Stimulated activated CD8-positive, alpha-beta memory T cell treated with anti-CD3 and anti-CD28 coated beads, Interleukin-4, amount 100 ng/mL, for 1 hour (primary cell): ENCODE measurements around the gene EWSR1.
"Not testable (repeated sequence)": the region's sequence is repeated elsewhere in the genome, so short reads cannot be mapped to it uniquely, and the experiment has no call there.

ENCODE experiments used
- DNase-seq, 2 donors: peaks; one replicate each; pipeline ENCODE4 v3.0.0-alpha.2; 2020; ENCODE audit warnings: low read depth in 2 of 2, low spot score in 1 of 2

The EWSR1 gene

DNA sequence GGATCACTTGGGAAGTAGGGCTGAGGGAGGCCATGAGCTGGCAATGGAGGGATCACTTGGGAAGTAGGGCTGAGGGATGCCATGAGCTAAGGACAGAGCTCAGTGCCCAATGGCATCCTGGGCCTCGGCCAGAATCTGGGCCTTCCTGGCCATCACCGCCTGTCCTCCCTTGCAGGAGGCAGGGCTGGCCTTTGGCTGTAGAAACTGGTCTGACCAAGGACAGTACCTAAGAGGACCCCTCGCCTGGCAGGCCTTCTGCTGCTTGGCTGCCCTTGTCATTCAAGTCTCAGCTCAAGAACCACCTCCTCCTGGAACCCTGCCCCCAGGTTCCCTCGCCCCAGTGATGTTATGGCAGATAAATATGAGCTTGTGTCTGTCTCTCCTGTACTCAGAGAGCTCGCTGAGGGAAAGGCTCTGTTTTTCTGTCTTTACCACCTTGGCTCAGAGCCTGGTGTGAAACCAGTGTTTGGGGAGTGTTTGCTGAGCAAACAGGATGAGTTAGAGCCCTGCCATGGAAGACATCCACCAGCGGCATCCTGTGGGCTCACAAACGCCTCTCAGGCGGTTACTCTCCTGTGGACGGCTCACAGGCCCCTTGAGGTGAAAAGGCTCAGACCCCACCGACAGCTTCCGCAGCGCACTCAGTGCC, 66.8 kb downstream of the EWSR1 start:
- no peak for DNase-seq

DNA sequence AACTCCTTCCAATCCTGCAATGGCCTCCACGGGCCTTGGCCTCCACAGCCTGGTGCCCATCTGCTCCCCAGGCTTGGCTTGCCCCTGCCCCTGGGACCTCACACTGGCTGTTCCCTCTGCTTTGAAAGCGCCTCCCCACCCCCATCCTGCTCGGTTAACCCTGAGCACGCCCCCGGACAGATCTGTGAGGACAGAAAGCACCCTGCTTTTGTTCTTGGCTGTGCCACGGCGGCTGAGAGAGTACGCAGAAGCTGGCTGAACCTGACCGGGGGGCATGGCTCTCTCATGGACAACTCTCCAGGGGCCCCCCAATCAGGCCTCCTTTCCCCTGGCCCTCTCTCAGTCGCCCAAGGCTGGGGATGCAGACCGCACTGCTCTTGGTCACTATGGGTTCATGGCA, 67.6 kb downstream of the EWSR1 start:
- no peak for DNase-seq

GRCh38 chr22:29336751-29337490, 68.9 kb downstream of the EWSR1 start:
- no peak for DNase-seq

DNA sequence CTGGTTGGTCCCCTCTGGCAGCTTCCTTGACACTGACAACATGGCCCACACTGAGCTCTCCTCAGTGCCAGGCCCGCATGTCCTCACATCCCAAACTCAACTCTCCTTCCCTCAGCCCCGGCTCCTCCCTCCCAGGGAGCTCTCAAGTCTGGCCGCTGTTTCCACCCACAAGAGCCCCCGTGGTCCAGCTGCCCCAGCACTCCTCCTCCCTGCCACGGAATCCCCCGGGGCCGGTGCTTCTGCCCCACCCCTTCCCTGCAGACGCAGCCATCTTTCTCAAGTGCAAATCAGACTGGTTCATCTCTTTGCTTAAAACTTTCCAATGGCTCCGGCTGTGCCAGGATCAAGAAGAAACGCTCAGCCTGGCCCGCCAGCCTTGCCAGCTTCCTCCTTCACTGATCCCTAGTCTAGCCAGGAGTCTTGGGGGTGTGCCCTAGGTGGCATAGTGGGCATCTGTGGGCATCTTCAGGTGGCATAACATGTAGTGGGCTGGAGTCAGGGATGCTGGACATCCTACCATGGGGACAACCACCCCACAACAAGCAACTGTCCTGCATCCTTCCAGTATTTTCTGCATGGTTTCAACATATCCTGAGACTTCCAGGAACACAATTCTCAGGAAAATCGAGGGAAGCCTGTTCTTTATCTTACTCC, 69.7 kb downstream of the EWSR1 start:
- no peak for DNase-seq

GRCh38 chr22:29338398-29338797, 70.3 kb downstream of the EWSR1 start:
- DNase-seq = no peak

GRCh38 chr22:29339381-29340235, 71.5 kb downstream of the EWSR1 start:
- DNase-seq = no peak

DNA sequence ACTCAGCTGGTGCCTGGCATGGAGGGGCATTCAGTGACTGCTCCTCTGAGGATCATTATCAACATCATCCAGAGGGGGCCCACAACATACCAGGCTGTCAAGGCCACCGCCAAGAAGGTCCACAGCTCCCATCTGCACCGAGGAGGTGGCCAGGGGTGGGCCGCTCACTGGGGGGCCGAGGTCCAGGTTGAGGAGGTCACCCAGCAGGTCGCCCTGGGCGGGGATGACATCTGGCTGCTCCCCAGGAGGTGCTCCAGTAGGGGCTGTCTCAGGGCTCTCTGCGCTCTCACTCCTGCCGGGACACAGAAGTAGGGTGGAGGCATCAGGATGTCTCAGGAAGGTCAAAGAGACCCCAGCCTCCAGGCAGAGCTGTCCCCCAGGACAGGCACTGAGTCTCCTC, 72.5 kb downstream of the EWSR1 start:
- DNase-seq = no peak

GRCh38 chr22:29341056-29341848, 73.2 kb downstream of the EWSR1 start:
- no peak for DNase-seq

- no peak for DNase-seq
Measured at GRCh38 chr22:29341849-29342127, 73.7 kb downstream of the EWSR1 start.

GRCh38 chr22:29342177-29342576, 74.1 kb downstream of the EWSR1 start:
- DNase-seq = no peak

DNA sequence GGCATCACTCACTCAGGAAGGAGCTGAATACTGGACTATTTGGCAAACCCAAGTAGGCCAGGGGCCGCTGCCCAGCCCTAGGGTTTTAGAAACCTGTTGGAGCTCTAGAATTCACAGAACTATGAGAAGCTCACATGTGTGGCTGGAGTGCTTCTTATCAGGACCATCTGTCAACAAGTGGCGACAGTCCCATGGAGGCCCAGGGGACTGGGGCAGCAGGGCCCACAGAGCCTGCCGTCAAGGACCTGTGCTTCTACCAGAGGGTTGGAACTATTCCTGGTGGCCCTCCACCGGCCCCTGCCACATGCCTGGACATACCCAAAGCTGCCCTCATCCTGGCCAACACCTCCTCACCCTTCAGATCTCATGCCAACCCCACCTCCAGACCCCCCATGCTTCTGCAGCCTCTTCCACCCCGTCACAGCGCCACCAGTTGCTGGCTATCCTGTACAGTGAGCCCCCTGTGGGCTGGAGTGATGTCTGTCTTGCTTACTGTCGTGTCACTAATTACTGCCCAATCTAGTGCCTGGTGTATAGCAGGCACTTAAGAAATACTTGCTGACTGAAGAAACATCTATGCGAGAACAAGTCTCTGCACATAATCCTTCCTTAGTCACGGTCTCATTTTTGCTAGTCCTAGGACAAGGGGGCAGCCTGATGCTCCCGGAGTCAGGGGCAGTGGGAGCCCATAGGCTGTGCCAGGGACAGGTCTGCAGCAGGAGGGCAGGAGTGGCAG, 74.7 kb downstream of the EWSR1 start:
- DNase-seq = no peak

DNA sequence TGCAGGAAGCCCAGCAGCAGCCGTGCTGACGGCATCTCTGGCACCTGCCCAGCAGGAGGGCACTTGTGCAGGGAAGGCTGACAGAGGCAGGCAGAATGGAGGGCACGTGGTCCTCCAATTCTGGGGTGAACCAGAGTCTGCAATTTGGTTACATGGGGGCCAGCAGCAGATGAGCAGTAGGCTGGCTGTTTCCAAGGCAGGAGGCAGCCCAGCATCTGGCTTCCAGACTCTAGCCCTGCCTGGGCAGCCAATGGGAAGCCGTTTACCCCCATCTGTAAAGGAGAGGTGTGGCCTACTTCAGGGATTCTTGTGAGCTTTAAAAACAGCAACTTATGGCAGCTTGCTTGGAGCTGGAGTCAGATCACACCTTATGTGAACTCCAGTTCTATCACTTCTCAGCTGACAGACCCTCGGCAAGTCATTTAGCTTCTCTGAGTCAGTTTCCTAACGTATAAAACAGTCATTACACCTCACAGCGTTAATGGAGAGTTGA, 75.3 kb downstream of the EWSR1 start:
- no peak for DNase-seq

DNA sequence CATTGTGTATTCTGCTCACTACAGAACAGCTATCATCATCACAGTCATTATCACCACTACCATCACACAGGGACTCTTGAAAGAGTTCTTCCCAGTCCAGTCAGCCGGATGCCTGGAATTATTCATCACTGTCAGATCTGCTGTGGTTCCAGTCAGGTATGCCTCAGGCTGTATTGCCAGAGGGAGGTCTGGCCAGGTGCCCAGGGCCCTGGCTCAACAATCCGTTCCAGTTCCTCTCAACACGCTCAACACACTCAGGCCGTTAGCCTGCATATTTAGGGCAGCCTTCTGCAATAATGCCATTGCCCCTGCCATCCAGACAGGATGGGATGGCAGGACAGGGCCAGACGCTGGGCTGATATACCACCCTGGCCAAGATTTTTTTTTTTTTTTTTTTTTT, 76.1 kb downstream of the EWSR1 start:
- no peak for DNase-seq

DNA sequence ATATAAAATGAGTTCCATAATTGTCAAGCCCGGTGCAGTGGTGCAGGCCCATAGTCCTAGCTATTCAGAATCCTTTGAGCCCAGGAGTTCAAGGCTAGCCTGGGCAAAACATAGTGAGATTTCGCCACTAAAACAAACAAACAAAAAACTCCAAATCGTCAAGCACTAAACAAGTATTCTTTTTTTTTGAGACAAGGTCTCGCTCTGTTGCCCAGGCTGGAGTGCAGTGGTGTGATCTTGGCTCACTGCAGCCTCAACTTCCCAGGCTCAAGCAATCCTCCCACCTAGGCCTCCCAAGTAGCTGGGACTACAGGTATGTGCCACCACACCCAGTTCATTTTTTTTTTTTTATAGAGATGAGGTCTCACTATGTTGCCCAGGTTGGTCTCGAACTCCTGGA, 76.8 kb downstream of the EWSR1 start:
- DNase-seq = not testable (repeated sequence)

GRCh38 chr22:29345932-29346331, 77.9 kb downstream of the EWSR1 start:
- no peak for DNase-seq

DNA sequence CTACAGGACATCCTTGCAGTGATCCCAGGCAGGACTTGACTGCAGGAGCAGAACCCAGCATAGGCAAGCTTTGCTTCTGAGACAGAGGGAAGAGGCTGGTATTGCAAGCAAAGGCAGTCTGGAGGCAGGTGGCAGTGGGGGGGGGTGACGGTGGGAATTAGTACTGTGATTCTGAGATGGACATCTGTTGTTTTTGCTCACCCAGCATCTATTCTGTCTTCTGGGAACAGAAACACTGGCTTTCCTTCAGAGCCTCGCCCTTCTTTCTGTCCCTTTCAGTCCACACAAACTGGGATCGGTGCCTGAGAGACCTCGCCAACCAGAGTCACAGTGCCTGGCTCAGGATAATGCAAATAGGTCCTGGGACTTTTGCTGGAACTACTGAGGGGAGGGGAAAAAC, 78.6 kb downstream of the EWSR1 start:
- no peak for DNase-seq

DNA sequence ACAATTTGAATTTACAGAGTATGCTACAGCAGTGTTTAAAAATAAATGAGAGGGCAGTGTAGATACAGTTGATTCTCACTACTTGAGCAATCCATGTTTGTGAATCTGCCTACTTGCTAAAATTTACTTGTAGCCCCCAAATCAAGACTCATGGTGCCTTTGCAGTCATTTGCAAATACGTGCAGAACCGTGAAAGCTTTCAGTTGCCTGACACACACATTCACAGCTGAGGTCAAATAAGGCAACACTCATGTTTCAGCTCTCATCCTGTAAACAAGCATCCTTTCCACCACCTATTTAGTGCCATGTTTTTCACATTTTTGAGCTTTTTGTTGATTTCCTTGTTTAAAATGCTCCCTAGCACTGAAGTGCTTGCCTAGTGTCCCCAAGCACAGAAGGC, 80.0 kb downstream of the EWSR1 start:
- no peak for DNase-seq

- no peak for DNase-seq
Measured at GRCh38 chr22:29348956-29349355, 80.9 kb downstream of the EWSR1 start.
